K562 (cell line): ENCODE measurements around the gene STT3B. TPM values are rescaled to one million over a fixed set of nuclear protein-coding genes. Genes with fewer than 3 reads are reported as not detected.
A peak's percentile ranks its signal among the peaks of the same experiment; 100 is the strongest.

Experiments
- ATAC-seq: fragments of 200-7000 bp; cut with Tn5 transposase; 3 replicates; pipeline ENCODE4 v1.9.1; 2020; ENCODE audit warnings: moderate library complexity
- BruUV-seq: library from RNA; stranded (reverse); fragments of 400-500 nt; replicated peaks from 2 replicates; lab custom pipeline; 2021; lab: Mats Ljungman, UMichigan
- CTCF ChIA-PET: fragments of 300-600 bp; formaldehyde crosslinking; extraction: SDS; loops from one replicate; lab custom pipeline; 2021; ENCODE audit warnings: low intra/inter-chr PET ratio; lab: Yijun Ruan, JAX
- POLR2A ChIA-PET: fragments of 300-600, 350-650 bp; sonication (Branson Sonifier 250); formaldehyde crosslinking; extraction: SDS; loops from one replicate; lab custom pipeline; 2021; ENCODE audit warnings: antibody characterized with exemption, inconsistent platforms; lab: Yijun Ruan, JAX
- DNase-seq, 4 experiments: peaks; one replicate each; pipeline versions ENCODE4 v3.0.0 to v3.0.0-alpha.2; 2011 to 2018; ENCODE audit warnings: low spot score in 3 of 4, mixed read lengths in 3 of 4; ENCODE audit errors: extremely low read depth in 1 of 4
- FAIRE-seq: peaks from 2 replicates; lab custom pipeline; 2011; peaks lifted over from hg19 to GRCh38; lab: Jason Lieb, UNC
- H2AFZ ChIP-seq: 2 replicates; pipeline ENCODE4 v1.6.0; 2011; ENCODE audit warnings: low read depth, low read length, control low read depth, inconsistent platforms
- H3K27ac ChIP-seq: fragments of 200-600 bp; 3 replicates; pipeline ENCODE4 v1.8.0; 2011; ENCODE audit warnings: low read depth, mild to moderate bottlenecking, control low read depth, inconsistent platforms, low read length, moderate library complexity, mixed read lengths; ENCODE audit errors: extremely low read depth
- H3K27me3 ChIP-seq, 2 experiments: fragments of 300-600 bp in 1 of 2; 2 replicates in 1 of 2; 3 replicates in 1 of 2; pipeline versions ENCODE4 v1.6.0 to v1.8.0; 2011; ENCODE audit warnings: inconsistent platforms in 2 of 2, low read length in 2 of 2, mild to moderate bottlenecking in 1 of 2, mixed read lengths in 1 of 2, moderate library complexity in 1 of 2; ENCODE audit not compliant: control insufficient read depth in 2 of 2, insufficient read depth in 2 of 2
- H3K36me3 ChIP-seq: fragments of 300-600 bp; 3 replicates; pipeline ENCODE4 v1.8.0; 2011; ENCODE audit warnings: mild to moderate bottlenecking, low read length, inconsistent platforms; ENCODE audit not compliant: control insufficient read depth, insufficient read depth
- H3K4me1 ChIP-seq, 2 experiments: fragments of 200-600 bp in 1 of 2; replicated peaks in 1 of 2; 2 replicates in 1 of 2; 3 replicates in 1 of 2; pipeline versions ENCODE4 v1.5.1 to v1.8.0; 2011; ENCODE audit warnings: inconsistent platforms in 2 of 2, low read length in 2 of 2, mild to moderate bottlenecking in 1 of 2, mixed read lengths in 1 of 2, moderate library complexity in 1 of 2; ENCODE audit not compliant: control insufficient read depth in 2 of 2, insufficient read depth in 2 of 2
- H3K4me2 ChIP-seq: 2 replicates; pipeline ENCODE4 v1.6.1; 2011; ENCODE audit warnings: low read length, control low read depth, inconsistent platforms, mixed read lengths; ENCODE audit not compliant: insufficient read depth
- H3K4me3 ChIP-seq: fragments of 200-600 bp; sonication (generic), shearing (Covaris generic); 2 replicates; pipeline ENCODE4 v1.5.1; 2016; ENCODE audit warnings: control low read depth, inconsistent platforms
- H3K79me2 ChIP-seq: fragments of 200-600 bp; 3 replicates; pipeline ENCODE4 v1.8.0; 2011; ENCODE audit warnings: low read length, inconsistent platforms; ENCODE audit not compliant: control insufficient read depth, insufficient read depth
- H3K9ac ChIP-seq, 2 experiments: 2 replicates each; pipeline versions ENCODE4 v1.6.0 to v1.6.1; 2011; ENCODE audit warnings: low read depth in 2 of 2, low read length in 2 of 2, control low read depth in 1 of 2, inconsistent platforms in 1 of 2, mild to moderate bottlenecking in 1 of 2, mixed read lengths in 1 of 2; ENCODE audit not compliant: insufficient read depth in 1 of 2
- H3K9me1 ChIP-seq: one replicate; pipeline ENCODE4 v1.6.0; 2011; ENCODE audit warnings: inconsistent platforms, mild to moderate bottlenecking, low read length, moderate library complexity; ENCODE audit not compliant: control insufficient read depth, insufficient read depth
- H3K9me3 ChIP-seq: replicated peaks from 2 replicates; pipeline ENCODE4 v1.5.1; 2011; ENCODE audit warnings: low read depth, low read length, inconsistent platforms; ENCODE audit not compliant: control insufficient read depth, insufficient read depth
- H4K20me1 ChIP-seq: replicated peaks from 2 replicates; pipeline ENCODE4 v1.6.1; 2011; ENCODE audit warnings: low read length, inconsistent platforms, mixed read lengths; ENCODE audit not compliant: control insufficient read depth, insufficient read depth
- ATF4 ChIP-seq: fragments of 450-650 bp; formaldehyde crosslinking; IDR thresholded peaks from 2 replicates; pipeline ENCODE4 v1.4.0; 2022; ENCODE audit warnings: mild to moderate bottlenecking, moderate library complexity
- CBFA2T2 ChIP-seq: fragments of 450-650 bp; conservative IDR thresholded peaks from 2 replicates; pipeline ENCODE4 v1.6.1; 2017; ENCODE audit warnings: mild to moderate bottlenecking
- CREM ChIP-seq: IDR thresholded peaks from 2 replicates; pipeline ENCODE4 v1.6.1; 2014; ENCODE audit warnings: antibody characterized with exemption, low read depth
- KDM1A ChIP-seq, 2 experiments: fragments of 450-650 bp; IDR thresholded peaks; 2 replicates each; pipeline ENCODE4 v1.6.1; 2016; ENCODE audit warnings: mild to moderate bottlenecking in 2 of 2
- KLF16 ChIP-seq: IDR thresholded peaks from 2 replicates; pipeline ENCODE4 v1.6.1; 2016; ENCODE audit warnings: antibody characterized with exemption
- NUFIP1 ChIP-seq: fragments of 450-650 bp; IDR thresholded peaks from 2 replicates; pipeline ENCODE4 v1.6.1; 2018; ENCODE audit not compliant: partially characterized antibody
- ZBTB26 ChIP-seq: fragments of 450-650 bp; formaldehyde crosslinking; IDR thresholded peaks from 2 replicates; pipeline ENCODE4 v1.4.0; 2022; ENCODE audit warnings: missing genetic modification characterization
- ZNF274 ChIP-seq: IDR thresholded peaks from 2 replicates; pipeline ENCODE4 v1.6.1; 2011; ENCODE audit warnings: low read depth, mild to moderate bottlenecking, low read length, moderate library complexity, borderline replicate concordance
- ZNF511 ChIP-seq: sonication (generic); formaldehyde crosslinking; IDR thresholded peaks from 2 replicates; pipeline ENCODE4 v1.8.0; 2022; ENCODE audit warnings: mild to moderate bottlenecking, missing genetic modification reagents
- WGBS: fragments of 100-300 bp; shearing (Covaris generic); methylation state at CpG from one replicate; pipeline ENCODE4 v1.1.6; 2016; ENCODE audit warnings: low coverage, mixed read lengths; ENCODE audit not compliant: insufficient coverage; ENCODE audit errors: missing lambda C conversion rate; 5-methylcytosine and 5-hydroxymethylcytosine counted together
- in situ Hi-C: fragments of 300-500 bp; cut with MboI; formaldehyde crosslinking; loops from 4 replicates; pipeline ENCODE4 v1.15.0; 2018; ENCODE audit warnings: inconsistent platforms, mixed read lengths
- intact Hi-C: fragments of 100-400 bp; cut with micrococcal nuclease; formaldehyde crosslinking; loops from 2 replicates; pipeline ENCODE4 v1.14.2; 2022
- polyA plus RNA-seq, 8 experiments: library from polyadenylated mRNA; depleted of rRNA in 4 of 8; stranded (reverse) in 5 of 8; unstranded in 3 of 8; fragments of >200 nt; fragmentation: Nextera tagmentation in 2 of 8; fragmentation: Illumina TruSeq in 1 of 8; extraction: Ambion mirVana in 2 of 8; extraction: Trizol in 1 of 8; gene quantifications; 2 replicates each; pipeline versions ENCODE4 v1.2.1 to v1.2.3, GENCODE V29; 2011 to 2014; ENCODE audit warnings: inconsistent platforms in 1 of 8, missing spikeins in 1 of 8
- total RNA-seq, 7 experiments: library from RNA; depleted of rRNA in 6 of 7; stranded (reverse); fragments of >200 nt in 6 of 7; fragmentation: Illumina TruSeq in 2 of 7; extraction: Trizol in 2 of 7; gene quantifications; 2 replicates each; pipeline versions ENCODE4 v1.2.1 to v1.2.3, GENCODE V29; 2011 to 2021; ENCODE audit warnings: low replicate concordance in 1 of 7

The STT3B gene
- total and polyA plus RNA-seq, 9 of the 15 experiments (the other 6 are each of a cell fraction or from before 2014, with no cell fraction given) = 22.4 to 147 (median 100) TPM

GRCh38 chr3:31544634-31545033, 11.9 kb downstream of the STT3B start (continued):
- TF ChIP-seq ZBTB26 (CRISPR knock-in tag) (0 out of 2 replicates have a peak, but pooled peaks have one; percentile 32), CREM (peak; percentile 12; the same call in 1 of the 2 replicates), KLF16 (0 out of 2 replicates have a peak, but pooled peaks have one; percentile 41), KDM1A (IDR thresholded peaks at IDR 0.05) (peak; percentile 99 to 100), CBFA2T2 (peak; percentile 88), ATF4 (CRISPR knock-in tag) (peak; percentile 51; the same call in 1 of the 2 replicates)

- no peak for DNase-seq
- Histone ChIP-seq H3K79me2 (peaks cover 98% of the 10 kb centered on the region), H3K9ac (no peak overlapping the region), H3K4me3 (no peak overlapping the region), H2AFZ (no peak overlapping the region), H3K27me3 (no peaks in the 10 kb centered on the region), H3K27ac (no peak overlapping the region), H3K9me1 (no peaks in the 10 kb centered on the region), H3K4me2 (no peak overlapping the region), H4K20me1 (peaks cover 33% of the 10 kb centered on the region), H3K9me3 (no peaks in the 10 kb centered on the region), H3K4me1 (peaks cover 4 to 7% of the 10 kb centered on the region in 2 experiments; a peak in 3 of 5 replicates), H3K36me3 (peaks cover 4% of the 10 kb centered on the region; the same call in 1 of the 3 replicates)
- POLR2A ChIA-PET = interaction anchor here (0.6 to 3.1 kb wide), 5 partner anchors 10 to 1709 kb away, joined by 3 to 25 read pairs (median 5); partner anchors contain the start of gene STT3B
- intact Hi-C loops (no loop called here), in situ Hi-C loops (no loop called here)
- no peak for FAIRE-seq
- no TSS peak for BruUV-seq
- 93% methylated on average over 1 of the region's 1 CpG for WGBS
- no peak for ATAC-seq
- TF ChIP-seq ZNF511 (CRISPR knock-in tag) (no peak), NUFIP1 (no peak), KLF16 (no peak), ZNF274 (no peak)
- CTCF ChIA-PET = no interaction called here
These were observed 13.4 kb downstream of the STT3B start for GRCh38 chr3:31546162-31546561.
